Endothelial cell of umbilical vein (primary cell): Measurements from ENCODE around the gene SENP7. TPM values are rescaled to one million over a fixed set of nuclear protein-coding genes. Genes with fewer than 3 reads are reported as not detected.

ENCODE experiments used
- BruUV-seq: library from RNA; stranded (reverse); fragments of 400-500 nt; replicated peaks from 2 replicates; lab custom pipeline; 2021; lab: Mats Ljungman, UMichigan
- CTCF ChIA-PET: fragments of 300-600, 350-600 bp; sonication (Branson Sonifier 250); formaldehyde crosslinking; loops from one replicate; lab custom pipeline; 2021; ENCODE audit warnings: antibody characterized with exemption, inconsistent platforms; lab: Charles Lee
- POLR2A ChIA-PET: fragments of 300-600, 350-600 bp; sonication (Branson Sonifier 250); formaldehyde crosslinking; loops from one replicate; lab custom pipeline; 2021; ENCODE audit warnings: antibody characterized with exemption, inconsistent platforms; lab: Charles Lee
- DNase-seq: peaks from one replicate; pipeline ENCODE4 v3.0.0-alpha.2; 2011; ENCODE audit warnings: low read depth, low spot score
- FAIRE-seq: peaks from 2 replicates; lab custom pipeline; 2011; peaks lifted over from hg19 to GRCh38; lab: Jason Lieb, UNC
- H2AFZ ChIP-seq: 2 replicates; pipeline ENCODE4 v1.6.0; 2012; ENCODE audit warnings: low read depth, low read length, control low read depth, inconsistent platforms
- H3K27ac ChIP-seq: 2 replicates; pipeline ENCODE4 v1.5.1; 2011; ENCODE audit warnings: low read depth, mild to moderate bottlenecking, control low read depth, low read length, moderate library complexity; ENCODE audit not compliant: insufficient read depth
- H3K27me3 ChIP-seq, 2 experiments: 2 replicates each; pipeline versions ENCODE4 v1.6.0 to v1.6.1; 2011; ENCODE audit warnings: low read length in 2 of 2, mixed read lengths in 1 of 2; ENCODE audit not compliant: control insufficient read depth in 2 of 2, insufficient read depth in 2 of 2
- H3K36me3 ChIP-seq, 2 experiments: 2 replicates in 1 of 2; 3 replicates in 1 of 2; pipeline ENCODE4 v1.5.1; 2011; ENCODE audit warnings: low read length in 2 of 2, mild to moderate bottlenecking in 1 of 2, moderate library complexity in 1 of 2; ENCODE audit not compliant: control insufficient read depth in 2 of 2, insufficient read depth in 2 of 2; ENCODE audit errors: extremely low read depth in 1 of 2
- H3K4me1 ChIP-seq: 3 replicates; pipeline ENCODE4 v1.5.1; 2011; ENCODE audit warnings: mild to moderate bottlenecking, low read length; ENCODE audit not compliant: control insufficient read depth, insufficient read depth; ENCODE audit errors: extremely low read depth
- H3K4me2 ChIP-seq: 2 replicates; pipeline ENCODE4 v1.6.1; 2011; ENCODE audit warnings: low read length, control low read depth, mixed read lengths; ENCODE audit not compliant: insufficient read depth
- H3K4me3 ChIP-seq, 3 experiments: fragments of 200-600 bp in 1 of 3; sonication (generic), shearing (Covaris generic) in 1 of 3; replicated peaks in 1 of 3; 2 replicates each; pipeline ENCODE4 v1.5.1; 2011 to 2016; ENCODE audit warnings: control low read depth in 3 of 3, low read length in 3 of 3, mild to moderate bottlenecking in 2 of 3, inconsistent platforms in 1 of 3, low read depth in 1 of 3, moderate library complexity in 1 of 3; ENCODE audit not compliant: insufficient read depth in 1 of 3
- H3K79me2 ChIP-seq: 2 replicates; pipeline ENCODE4 v1.6.0; 2012; ENCODE audit warnings: low read length, inconsistent platforms; ENCODE audit not compliant: control insufficient read depth, insufficient read depth
- H3K9ac ChIP-seq: replicated peaks from 2 replicates; pipeline ENCODE3; 2011; ENCODE audit warnings: low read length, control low read depth; ENCODE audit not compliant: insufficient read depth; ENCODE audit errors: extremely low read depth
- H3K9me1 ChIP-seq: replicated peaks from 3 replicates; pipeline ENCODE4 v1.6.0; 2011; ENCODE audit warnings: mild to moderate bottlenecking, low read length; ENCODE audit not compliant: control insufficient read depth, insufficient read depth; ENCODE audit errors: extremely low read depth
- H3K9me3 ChIP-seq: replicated peaks from 2 replicates; pipeline ENCODE4 v1.5.1; 2012; ENCODE audit warnings: low read length, inconsistent platforms; ENCODE audit not compliant: control insufficient read depth, insufficient read depth
- H4K20me1 ChIP-seq: replicated peaks from 2 replicates; pipeline ENCODE3; 2011; ENCODE audit warnings: mild to moderate bottlenecking, low read length; ENCODE audit not compliant: control insufficient read depth, insufficient read depth; ENCODE audit errors: extremely low read depth
- EZH2 ChIP-seq: IDR thresholded peaks from 2 replicates; pipeline ENCODE4 v1.6.1; 2012; ENCODE audit warnings: borderline replicate concordance, low read depth, mild to moderate bottlenecking, moderate library complexity, low read length, inconsistent platforms; ENCODE audit not compliant: severe bottlenecking
- FOS ChIP-seq: IDR thresholded peaks from 2 replicates; pipeline ENCODE4 v1.6.1; 2011; ENCODE audit warnings: mild to moderate bottlenecking, low read length, moderate library complexity, borderline replicate concordance; ENCODE audit not compliant: insufficient read depth
- GATA2 ChIP-seq: IDR thresholded peaks from 2 replicates; pipeline ENCODE4 v1.7.0; 2011; ENCODE audit warnings: low read depth, mild to moderate bottlenecking, moderate library complexity, mixed read lengths, low read length; ENCODE audit not compliant: insufficient read length, insufficient read depth
- JUN ChIP-seq: IDR thresholded peaks from 2 replicates; pipeline ENCODE4 v1.6.1; 2011; ENCODE audit warnings: borderline replicate concordance, low read depth; ENCODE audit not compliant: insufficient read length, insufficient read depth
- MYC ChIP-seq: IDR thresholded peaks from one replicate; pipeline ENCODE4 v1.6.1; 2011; ENCODE audit warnings: mild to moderate bottlenecking, low read depth, low read length
- POLR2AphosphoS5 ChIP-seq: IDR thresholded peaks from 2 replicates; pipeline ENCODE4 v1.6.1; 2012; ENCODE audit warnings: low read depth, mild to moderate bottlenecking, control low read depth, low read length, moderate library complexity; ENCODE audit not compliant: insufficient read depth
- dilution Hi-C: fragments of 300-500 bp; cut with MboI; formaldehyde crosslinking; loops from one replicate; pipeline ENCODE4 v1.15.0; 2019; ENCODE audit warnings: low sequenced_read_pairs; ENCODE audit not compliant: extremely low pct_ligation_motif_present
- intact Hi-C: fragments of 100-400 bp; cut with micrococcal nuclease; formaldehyde crosslinking; loops from one replicate; pipeline ENCODE4 v1.10.0; 2022
- polyA plus RNA-seq, 4 experiments: library from polyadenylated mRNA; depleted of rRNA in 3 of 4; stranded (reverse) in 3 of 4; unstranded in 1 of 4; fragments of >200 nt; gene quantifications; 2 replicates each; pipeline versions ENCODE4 v1.2.1 to v1.2.3, GENCODE V29; 2011 to 2012; ENCODE audit warnings: missing spikeins in 1 of 4
- total RNA-seq: library from RNA; stranded (reverse); gene quantifications from 2 replicates; pipeline ENCODE4 v1.2.3, GENCODE V29; 2021
- TF ChIP-seq, protein P1 (sequence below), 2 donors: IDR thresholded peaks; 1 replicate in 1 of 2; 2 replicates in 1 of 2; pipeline ENCODE4 v1.5.1; 2011; ENCODE audit warnings: low read length in 2 of 2, mild to moderate bottlenecking in 2 of 2, moderate library complexity in 2 of 2, control low read depth in 1 of 2, inconsistent platforms in 1 of 2, low read depth in 1 of 2; ENCODE audit not compliant: insufficient read depth in 1 of 2; ENCODE audit errors: extremely low read depth in 1 of 2
- TF ChIP-seq, protein P2 (sequence below): IDR thresholded peaks from 2 replicates; pipeline ENCODE4 v1.6.1; 2011; ENCODE audit not compliant: insufficient read depth, insufficient read length

The SENP7 gene
- total and polyA plus RNA-seq, 2 donors (not counting 3 experiments of a cell fraction or from before 2014, with no cell fraction given) = 5.1 to 18.7 TPM

DNA sequence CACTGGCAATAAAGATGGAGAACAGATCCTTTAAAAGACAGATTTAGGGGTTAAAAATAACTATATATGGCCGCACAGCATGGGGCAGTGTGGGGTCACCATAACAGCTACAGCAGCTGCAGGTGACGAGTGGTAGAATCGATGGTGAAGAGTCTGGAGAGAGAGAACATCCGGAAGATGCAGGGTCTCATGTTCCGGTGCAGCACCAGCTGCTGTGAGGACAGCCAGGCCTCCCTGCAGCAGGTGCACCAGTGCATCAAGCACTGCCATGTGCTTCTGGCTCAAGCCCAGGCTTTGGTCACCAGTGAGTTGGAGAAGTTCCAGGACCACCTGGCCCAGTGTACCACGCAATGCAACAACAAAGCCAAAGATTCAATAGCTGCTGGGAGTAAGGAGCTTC is 98.9 kb downstream of the SENP7 start:
- no peaks in the 10 kb centered on the region for H3K9me3 ChIP-seq
- ChIA-PET POLR2A (no interaction called here), CTCF (interaction anchor here (1.2 kb wide), 1 partner anchor 11 kb away, joined by 3 read pairs; no protein-coding TSS in a partner anchor)
- H3K9ac ChIP-seq = no peak overlapping the region
- H4K20me1 ChIP-seq = no peaks in the 10 kb centered on the region
- dilution Hi-C loops = no loop called here
- H3K4me3 ChIP-seq = no peak overlapping the region
- no peak overlapping the region for H3K4me2 ChIP-seq
- no peaks in the 10 kb centered on the region for H3K9me1 ChIP-seq
- FAIRE-seq (no peak), DNase-seq (no peak)
- no peaks in the 10 kb centered on the region for H3K4me1 ChIP-seq
- no peak overlapping the region for H2AFZ ChIP-seq
- no TSS peak for BruUV-seq
- H3K79me2 ChIP-seq = no peaks in the 10 kb centered on the region
- H3K36me3 ChIP-seq = peaks cover 0 to 2% of the 10 kb centered on the region in 2 experiments
- intact Hi-C loops = no loop called here
- no peaks in the 10 kb centered on the region for H3K27me3 ChIP-seq
- TF ChIP-seq MYC (no peak), FOS (no peak), POLR2AphosphoS5 (no peak), GATA2 (no peak), EZH2 (no peak)
- TF ChIP-seq, protein P1, sequence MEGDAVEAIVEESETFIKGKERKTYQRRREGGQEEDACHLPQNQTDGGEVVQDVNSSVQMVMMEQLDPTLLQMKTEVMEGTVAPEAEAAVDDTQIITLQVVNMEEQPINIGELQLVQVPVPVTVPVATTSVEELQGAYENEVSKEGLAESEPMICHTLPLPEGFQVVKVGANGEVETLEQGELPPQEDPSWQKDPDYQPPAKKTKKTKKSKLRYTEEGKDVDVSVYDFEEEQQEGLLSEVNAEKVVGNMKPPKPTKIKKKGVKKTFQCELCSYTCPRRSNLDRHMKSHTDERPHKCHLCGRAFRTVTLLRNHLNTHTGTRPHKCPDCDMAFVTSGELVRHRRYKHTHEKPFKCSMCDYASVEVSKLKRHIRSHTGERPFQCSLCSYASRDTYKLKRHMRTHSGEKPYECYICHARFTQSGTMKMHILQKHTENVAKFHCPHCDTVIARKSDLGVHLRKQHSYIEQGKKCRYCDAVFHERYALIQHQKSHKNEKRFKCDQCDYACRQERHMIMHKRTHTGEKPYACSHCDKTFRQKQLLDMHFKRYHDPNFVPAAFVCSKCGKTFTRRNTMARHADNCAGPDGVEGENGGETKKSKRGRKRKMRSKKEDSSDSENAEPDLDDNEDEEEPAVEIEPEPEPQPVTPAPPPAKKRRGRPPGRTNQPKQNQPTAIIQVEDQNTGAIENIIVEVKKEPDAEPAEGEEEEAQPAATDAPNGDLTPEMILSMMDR (IDR thresholded peaks at IDR 0.05; ENCODE audit: extremely low read depth in 1 of 2, insufficient read depth in 1 of 2, low read depth in 1 of 2, low read length in 2 of 2) = no peak
- no peak overlapping the region for H3K27ac ChIP-seq

DNA sequence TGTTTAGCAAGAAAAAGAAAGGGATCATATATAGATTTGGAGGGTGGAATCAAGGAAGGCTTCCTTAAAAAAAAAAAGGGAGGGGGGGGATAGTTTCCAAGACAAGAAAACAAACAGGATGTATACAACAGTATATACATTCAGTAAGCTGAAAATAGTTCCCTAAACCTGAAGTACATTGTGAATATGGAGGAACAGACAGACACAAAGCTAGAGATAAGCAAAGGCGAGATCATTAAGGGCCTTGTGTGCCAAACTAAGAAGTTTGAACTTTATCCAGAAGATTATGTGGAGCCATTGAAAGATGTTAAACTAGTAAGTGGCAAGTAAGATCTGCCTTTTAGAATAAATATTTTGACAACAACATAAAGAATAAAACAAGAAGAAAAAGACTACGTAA is 99.4 kb downstream of the SENP7 start:
- ChIA-PET POLR2A (no interaction called here), CTCF (interaction anchor here (1.2 kb wide), 1 partner anchor 10 kb away, joined by 3 read pairs; no protein-coding TSS in a partner anchor)
- dilution Hi-C loops = no loop called here
- Histone ChIP-seq H3K4me3 (no peak overlapping the region), H3K9ac (no peak overlapping the region), H3K4me2 (no peak overlapping the region), H3K27me3 (no peaks in the 10 kb centered on the region), H3K79me2 (no peaks in the 10 kb centered on the region), H2AFZ (no peak overlapping the region), H3K9me3 (no peaks in the 10 kb centered on the region), H4K20me1 (no peaks in the 10 kb centered on the region), H3K4me1 (no peaks in the 10 kb centered on the region), H3K27ac (no peak overlapping the region), H3K36me3 (peaks cover 0 to 2% of the 10 kb centered on the region in 2 experiments), H3K9me1 (no peaks in the 10 kb centered on the region)
- TF ChIP-seq EZH2 (no peak), FOS (no peak), GATA2 (no peak), JUN (no peak), POLR2AphosphoS5 (no peak)
- TF ChIP-seq, protein P2, sequence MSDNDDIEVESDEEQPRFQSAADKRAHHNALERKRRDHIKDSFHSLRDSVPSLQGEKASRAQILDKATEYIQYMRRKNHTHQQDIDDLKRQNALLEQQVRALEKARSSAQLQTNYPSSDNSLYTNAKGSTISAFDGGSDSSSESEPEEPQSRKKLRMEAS = no peak
- intact Hi-C loops = no loop called here
- no peak for FAIRE-seq
- DNase-seq = no peak
- no TSS peak for BruUV-seq
